ENCODE measurements around the gene ZRANB3.
"Not testable (repeated sequence)": the region's sequence is repeated elsewhere in the genome, so short reads cannot be mapped to it uniquely, and the experiment has no call there.

Gene ZRANB3

GRCh38 chr2:135530313-135531230, at the start of gene ZRANB3:
Gene ZRANB3 (minus strand): TSS chr2:135531218.
- peak; percentile 80 to 91 for DNase-seq (ENCODE audit: low read depth in 2 of 2)

DNA sequence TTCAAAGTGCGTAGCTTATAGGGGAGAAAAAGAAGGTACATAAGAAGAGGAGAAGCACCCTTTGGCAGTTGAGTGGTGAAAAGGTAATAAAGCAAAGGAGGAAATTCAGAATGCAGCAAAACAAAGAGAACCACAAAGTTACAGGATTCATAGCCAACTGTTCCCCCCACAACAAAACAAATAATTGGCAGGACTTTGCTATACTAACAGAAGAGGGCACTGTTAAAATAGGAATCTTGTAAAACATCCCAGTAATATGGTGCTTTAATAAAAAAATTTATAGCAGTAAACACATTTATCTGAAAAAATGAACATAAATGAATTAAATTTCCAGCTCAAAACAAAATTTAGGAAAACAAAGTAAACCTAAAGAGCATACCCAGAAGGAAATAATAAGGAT, 42.6 kb upstream of the ZRANB3 start:
- DNase-seq (ENCODE audit: low read depth in 2 of 2), result no peak

DNA sequence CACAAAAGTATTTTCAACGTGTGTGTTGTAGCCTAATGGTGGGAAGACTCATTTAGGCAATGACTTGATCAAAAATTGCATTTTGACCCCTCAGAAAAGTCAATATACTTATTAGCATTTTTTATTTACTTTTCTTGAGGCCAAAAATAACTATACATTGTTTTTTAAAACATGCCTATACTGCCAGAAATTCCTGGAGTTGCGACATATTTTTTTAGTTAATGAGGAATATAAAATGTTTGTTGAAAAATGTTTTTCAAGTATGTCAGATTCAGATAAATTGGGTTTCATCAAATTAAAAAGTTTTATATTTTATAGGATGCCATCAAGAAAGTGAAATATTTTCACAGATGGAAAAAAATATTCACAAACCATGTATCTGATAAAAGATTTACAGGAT, 39.9 kb upstream of the ZRANB3 start:
- no peak for DNase-seq (ENCODE audit: low read depth in 2 of 2)

GRCh38 chr2:135563793-135564192, 32.8 kb upstream of the ZRANB3 start:
- no peak for DNase-seq (ENCODE audit: low read depth in 2 of 2)

- no peak for DNase-seq (ENCODE audit: low read depth in 2 of 2)
These were observed 30.9 kb upstream of the ZRANB3 start for GRCh38 chr2:135561925-135562324.

GRCh38 chr2:135557530-135557929, 26.5 kb upstream of the ZRANB3 start:
- DNase-seq (ENCODE audit: low read depth in 2 of 2), result no peak

DNA sequence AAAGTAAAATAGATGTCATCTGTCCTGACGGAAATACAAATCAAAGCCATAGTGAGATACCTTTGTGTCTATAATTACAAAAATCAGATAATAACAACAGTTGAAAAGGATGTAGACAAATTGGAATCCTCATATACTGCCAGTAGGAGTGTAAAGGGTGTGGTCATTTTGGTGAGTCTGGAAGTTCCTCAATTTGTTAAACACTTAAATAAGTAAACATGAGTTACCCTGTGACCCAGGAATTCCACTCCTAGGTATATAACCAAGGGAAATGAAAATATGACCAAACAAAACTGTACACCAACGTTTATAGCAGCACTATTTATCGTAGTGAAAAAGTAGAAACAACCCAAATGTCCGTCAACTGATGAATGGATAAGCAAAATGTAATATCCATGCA, 24.3 kb upstream of the ZRANB3 start:
- DNase-seq (ENCODE audit: low read depth in 2 of 2), result no peak

DNA sequence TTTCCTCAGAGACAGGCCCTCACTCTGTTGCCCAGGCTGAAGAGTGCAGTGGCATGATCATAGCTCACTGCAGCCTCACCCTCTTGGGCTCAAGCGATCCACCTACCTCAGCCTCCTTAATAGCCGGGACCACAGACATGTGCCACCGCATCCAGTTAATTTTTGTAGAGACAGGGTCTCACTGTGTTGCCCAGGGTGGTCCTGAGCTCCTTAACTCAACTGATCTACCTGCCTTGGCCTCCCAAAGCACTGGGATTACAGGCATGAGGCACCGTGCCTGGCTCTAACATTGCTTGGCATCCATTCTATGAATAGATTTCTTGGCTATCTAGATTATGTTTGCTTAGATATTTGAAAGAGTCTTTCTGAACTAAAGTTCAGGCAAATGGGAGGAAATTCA, 21.9 kb upstream of the ZRANB3 start:
- no peak for DNase-seq (ENCODE audit: low read depth in 2 of 2)

GRCh38 chr2:135551356-135551755, 20.3 kb upstream of the ZRANB3 start:
- DNase-seq (ENCODE audit: low read depth in 2 of 2), result no peak

DNA sequence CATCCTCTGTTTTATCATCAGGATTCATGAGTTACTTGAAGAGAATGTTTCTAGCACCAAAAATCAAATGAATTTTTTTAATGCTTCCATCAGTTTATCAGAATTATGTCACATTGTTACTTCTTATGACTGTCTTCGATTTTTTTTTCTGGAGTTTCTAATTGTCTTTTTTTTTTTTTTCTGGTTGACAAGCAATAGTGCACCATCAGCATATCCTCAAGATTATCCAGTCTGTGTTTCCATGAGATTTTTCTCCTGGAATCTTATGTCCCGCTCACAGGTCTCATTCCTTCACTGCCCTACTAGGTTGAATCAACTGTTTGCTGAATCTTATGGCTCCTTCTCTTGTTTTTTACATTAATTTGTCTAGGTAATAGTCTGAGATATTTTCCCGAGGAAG, 16.3 kb upstream of the ZRANB3 start:
- DNase-seq (ENCODE audit: low read depth in 2 of 2), result no peak

- DNase-seq (ENCODE audit: low read depth in 2 of 2), result no peak
These were observed 15.4 kb upstream of the ZRANB3 start for GRCh38 chr2:135546436-135546835.

DNA sequence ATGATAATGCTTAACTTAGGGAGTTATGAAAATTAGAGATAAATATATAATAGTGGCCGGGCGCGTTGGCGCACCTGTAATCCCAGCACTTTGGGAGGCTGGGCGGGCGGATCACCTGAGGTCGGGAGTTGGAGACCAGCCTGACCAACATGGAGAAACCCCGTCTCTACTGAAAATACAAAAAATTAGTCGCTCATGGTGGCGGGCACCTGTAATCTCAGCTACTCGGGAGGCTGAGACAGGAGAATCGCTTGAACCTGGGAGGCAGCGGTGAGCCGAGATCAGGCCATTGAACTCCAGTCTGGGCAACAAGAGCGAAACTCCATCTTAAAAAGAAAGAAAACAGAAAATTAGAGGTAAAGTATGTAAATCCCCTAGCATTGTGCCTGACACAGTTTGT, 2.5 kb upstream of the ZRANB3 start:
- not testable (repeated sequence) for DNase-seq (ENCODE audit: low read depth in 2 of 2)

GRCh38 chr2:135532581-135532980, 1.6 kb upstream of the ZRANB3 start:
- no peak for DNase-seq (ENCODE audit: low read depth in 2 of 2)

DNA sequence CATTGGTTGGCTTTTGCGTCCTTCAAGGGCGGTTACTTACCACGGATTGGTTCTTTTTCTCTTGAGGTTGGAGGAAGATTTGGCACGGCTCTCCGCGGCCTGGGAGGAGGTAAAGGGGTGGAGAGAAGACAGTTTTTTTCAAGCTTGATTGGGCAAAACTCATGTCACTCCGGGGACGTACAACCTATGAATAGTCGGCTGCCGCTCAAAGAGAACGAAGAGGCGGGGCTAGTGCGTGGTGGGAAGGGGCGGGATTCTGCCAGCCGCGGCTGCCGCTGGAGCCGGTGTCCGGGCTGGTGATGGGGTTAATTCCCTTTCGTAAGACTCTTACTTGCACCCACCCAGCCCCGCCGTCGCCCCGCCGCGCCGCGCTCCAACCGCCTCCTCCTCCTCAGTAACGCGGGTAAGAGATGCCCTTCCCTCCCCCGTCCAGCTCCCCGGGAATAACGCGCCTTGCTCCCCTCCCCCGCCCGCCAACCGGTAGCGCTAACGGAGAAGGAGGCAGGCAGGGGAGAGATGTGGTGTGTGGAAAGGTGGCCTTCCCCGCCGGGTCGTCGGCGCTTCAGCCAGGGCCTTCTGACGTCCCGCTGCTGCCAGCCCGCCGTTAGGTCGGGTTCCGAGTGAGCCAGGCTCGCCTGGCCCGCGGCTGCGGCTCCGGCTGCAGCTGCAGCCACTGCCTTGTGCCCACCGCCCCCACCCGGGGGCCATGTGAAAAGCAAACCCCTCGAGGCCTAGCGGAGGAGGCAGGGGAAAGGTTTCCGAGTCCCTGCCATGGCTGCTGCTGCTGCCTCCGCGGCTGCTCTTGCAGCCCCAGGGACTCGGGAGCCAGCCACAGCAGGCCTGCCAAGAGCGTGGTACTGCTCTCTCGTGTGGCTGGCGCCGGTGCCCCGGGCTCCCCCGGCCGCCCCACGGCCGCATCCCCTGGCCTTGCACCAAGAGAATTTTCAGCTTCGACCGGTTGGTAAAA, 496 bp upstream of the ZRANB3 start, which contains the start of gene R3HDM1:
R3HDM1 (plus strand) TSS at position 254 of the 967 bp plus-strand sequence. CDS start 73,362 bp downstream, outside the sequence.
- DNase-seq (ENCODE audit: low read depth in 2 of 2), result peak; percentile 87 to 95

- DNase-seq (ENCODE audit: low read depth in 2 of 2), result no peak
These were observed 3.0 kb downstream of the ZRANB3 start for GRCh38 chr2:135528006-135528405.

DNA sequence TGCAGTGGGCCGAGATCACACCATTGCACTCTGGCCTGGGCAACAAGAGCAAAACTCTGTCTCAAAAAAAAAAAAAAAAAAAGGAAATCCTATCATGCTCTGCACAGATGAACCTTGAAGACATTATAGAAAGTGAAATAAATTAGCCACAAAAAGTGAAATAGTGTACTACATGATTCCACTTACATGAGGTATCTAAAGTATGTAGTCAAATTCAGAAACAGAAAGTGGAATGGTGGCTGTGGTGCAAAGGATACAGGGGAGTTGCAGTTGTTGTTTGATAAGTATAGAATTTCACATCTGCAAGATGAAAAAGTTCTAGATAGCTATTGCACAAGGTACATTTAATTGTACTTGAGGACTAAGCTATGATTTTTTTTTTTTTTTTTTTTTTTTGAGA, 5.2 kb downstream of the ZRANB3 start:
- DNase-seq (ENCODE audit: low read depth in 2 of 2), result no peak

DNA sequence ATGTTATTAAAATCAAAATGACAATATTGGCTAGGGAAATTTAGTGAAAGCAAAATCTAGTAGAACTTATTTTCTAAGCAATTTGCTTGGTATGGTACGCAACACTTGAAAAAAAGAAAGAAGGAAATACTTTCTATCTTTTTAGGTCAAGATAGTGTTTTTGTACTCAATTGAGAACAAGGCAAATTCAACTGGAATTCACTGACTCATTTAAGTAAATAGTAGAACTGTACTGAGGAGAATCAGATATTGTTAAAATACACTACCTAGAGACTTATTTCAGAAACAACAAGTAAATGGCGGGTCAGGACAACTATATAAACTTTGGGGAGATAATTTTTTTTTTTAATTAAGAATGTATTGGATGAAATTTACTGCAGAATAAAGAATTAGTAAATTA, 18.9 kb downstream of the ZRANB3 start:
- no peak for DNase-seq (ENCODE audit: low read depth in 2 of 2)

DNA sequence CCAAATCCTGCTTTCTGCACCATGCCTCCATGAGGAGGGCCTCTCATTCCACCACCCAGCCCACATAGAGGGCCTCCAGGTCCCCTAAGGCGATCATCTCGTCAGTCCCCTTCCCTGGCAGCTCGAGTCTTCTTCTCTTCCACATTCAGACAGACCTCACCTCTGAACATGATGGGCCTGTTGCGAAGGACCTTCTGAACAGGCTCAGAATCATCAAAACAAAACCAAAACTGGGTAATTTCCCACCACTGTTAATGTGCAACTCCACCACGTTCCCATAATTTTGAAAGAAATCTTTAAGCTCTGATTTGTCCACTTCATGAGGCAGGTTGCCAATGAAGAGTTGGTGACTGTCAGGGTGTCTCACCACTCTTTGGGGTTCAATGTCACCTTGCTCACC, 20.4 kb downstream of the ZRANB3 start:
- DNase-seq (ENCODE audit: low read depth in 2 of 2), result no peak

GRCh38 chr2:135504811-135505210, 26.2 kb downstream of the ZRANB3 start:
- DNase-seq (ENCODE audit: low read depth in 2 of 2), result no peak

- not testable (repeated sequence) for DNase-seq (ENCODE audit: low read depth in 2 of 2)
These were observed 32.4 kb downstream of the ZRANB3 start for GRCh38 chr2:135498588-135498987.

DNA sequence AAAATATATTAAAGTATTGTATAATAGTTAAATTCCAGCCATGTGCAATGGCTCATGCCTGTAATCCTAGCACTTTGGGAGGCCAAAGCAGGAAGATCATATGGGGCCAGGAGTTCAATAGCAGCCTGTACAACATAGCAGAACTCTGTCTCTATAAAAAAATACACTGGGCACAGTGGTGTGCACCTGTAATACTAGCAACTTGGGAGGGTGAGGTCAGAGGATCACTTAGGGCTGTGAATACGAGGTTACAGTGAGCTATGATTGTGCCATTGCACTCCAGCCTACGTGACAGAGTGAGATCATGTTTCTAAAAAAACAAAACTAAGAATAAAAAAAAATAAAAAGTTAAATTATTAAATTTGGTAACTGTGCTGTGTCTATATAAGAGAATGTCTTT, 36.1 kb downstream of the ZRANB3 start:
- DNase-seq (ENCODE audit: low read depth in 2 of 2), result no peak

DNA sequence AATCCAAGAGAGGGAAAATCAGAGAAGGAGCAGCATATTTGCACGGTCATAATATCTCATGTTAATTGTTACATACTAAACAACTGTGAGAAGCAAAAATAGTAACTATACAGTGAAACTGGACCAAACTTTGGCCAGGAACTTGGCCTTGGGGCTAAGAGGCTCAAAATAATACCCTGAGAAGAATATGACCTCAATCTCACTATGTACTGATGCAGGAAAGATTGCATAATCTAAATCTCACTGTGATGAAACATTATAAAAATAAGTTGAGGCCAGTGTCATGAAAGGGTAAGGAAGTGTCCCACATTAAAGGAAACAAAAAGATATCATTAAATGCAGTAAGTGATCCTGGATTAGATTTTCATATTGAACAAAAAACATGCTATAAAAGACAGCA, 36.5 kb downstream of the ZRANB3 start:
- no peak for DNase-seq (ENCODE audit: low read depth in 2 of 2)
